GM18498 (cell line): ENCODE measurements around the gene SLC25A39.

Experiments used
- ATAC-seq: cut with Tn5 transposase; IDR thresholded peaks from one replicate; pipeline ENCODE4 v1.9.1; 2021; ENCODE audit warnings: mild to moderate bottlenecking, moderate library complexity; ENCODE audit not compliant: unreplicated experiment

Gene SLC25A39

DNA sequence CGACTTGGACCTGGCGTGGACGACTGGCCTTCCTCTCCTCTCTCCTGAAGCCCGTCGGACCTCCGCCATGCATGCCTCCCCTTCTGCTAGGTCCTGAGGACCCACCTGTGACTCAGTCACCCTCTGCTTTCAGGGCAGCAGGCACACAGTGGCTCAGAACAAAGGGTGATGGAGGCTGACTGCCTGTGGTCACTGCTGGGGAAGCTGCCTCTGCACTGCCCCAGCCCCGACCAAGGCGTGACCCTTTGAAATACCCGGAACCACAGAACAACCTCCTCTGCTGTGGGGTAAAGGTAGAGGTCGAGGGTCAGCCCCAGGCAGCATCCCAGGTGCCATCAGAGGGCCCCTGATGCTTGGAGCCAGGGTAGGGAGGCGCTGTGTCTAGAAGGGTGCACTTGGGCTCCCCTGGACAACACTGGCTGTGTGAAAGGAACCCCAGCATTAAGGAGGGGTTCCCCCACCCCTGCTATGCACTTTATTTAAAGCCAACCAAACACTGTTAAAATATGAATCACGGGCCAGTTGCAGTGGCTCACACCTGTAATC is 44.2 kb downstream of the SLC25A39 start:
- no peak for ATAC-seq

DNA sequence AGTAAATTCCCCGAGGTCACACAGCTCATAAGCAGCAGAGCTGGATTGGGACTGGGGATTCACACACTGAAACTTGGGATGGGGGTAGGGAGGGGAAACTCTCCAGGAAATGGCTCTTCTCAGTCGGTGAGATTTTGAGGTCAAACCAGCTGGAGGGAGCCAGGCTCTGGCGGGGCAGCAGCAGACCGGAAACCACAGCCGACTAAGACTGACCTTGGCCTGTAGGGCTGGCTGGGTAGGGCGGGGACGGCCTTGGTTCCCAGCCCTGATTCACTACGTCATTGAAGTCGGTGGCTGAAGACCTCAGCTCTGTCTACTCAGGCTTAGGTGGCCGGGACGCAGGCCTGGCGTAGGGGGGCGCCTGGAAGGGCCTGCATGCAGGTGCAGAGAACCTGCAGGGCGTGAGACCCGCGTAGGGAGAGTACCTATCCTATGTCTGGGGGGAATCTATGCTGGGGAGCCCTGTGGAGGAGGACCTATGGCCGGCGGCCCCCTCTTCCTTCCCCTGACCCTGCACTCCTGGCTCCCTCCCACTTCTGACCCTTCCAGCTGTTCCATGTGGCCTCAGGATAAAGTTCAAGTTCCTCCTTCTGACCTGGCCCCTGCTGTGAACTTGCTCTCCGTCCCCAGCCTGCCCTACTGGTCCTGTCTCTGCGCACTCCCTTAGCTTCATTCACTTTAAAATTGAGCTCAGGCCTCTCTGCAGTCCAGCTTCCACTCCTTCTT is 44.8 kb downstream of the SLC25A39 start:
- peak; percentile 77 for ATAC-seq

DNA sequence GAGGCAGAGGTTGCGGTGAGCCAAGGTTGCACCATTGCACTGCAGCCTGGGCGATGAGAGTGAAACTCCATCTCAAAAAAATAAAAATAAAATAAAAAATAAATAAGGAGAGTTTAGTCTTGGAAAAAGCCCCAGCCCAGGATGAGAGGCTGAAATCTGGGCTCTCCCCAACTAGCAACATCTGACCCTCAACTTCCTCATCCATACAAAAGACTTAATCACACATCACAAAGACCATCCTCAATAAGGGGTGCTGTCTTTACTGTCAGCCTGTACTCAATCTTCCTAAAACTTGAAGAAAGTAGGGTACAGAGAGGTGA is 45.3 kb downstream of the SLC25A39 start:
- ATAC-seq = no peak

DNA sequence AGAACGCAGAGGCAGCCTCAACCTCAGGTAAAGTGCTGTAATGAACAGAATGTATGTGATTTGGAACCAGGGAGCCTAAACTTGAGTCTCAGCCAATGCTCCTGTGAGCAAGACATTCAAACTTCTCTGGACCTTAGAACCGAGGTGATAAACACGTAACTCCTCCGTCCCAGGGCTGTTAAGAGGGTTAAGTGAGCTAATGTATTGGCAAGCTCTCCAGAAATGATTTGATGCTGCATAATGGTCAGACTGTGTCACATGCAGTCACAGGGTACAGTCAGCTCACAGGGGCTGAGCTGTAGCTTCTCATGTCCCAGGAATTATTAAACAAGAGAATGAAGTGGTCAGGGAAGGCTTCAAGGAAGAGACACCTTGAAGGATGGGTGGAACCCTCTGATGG is 46.6 kb downstream of the SLC25A39 start:
- ATAC-seq = no peak

DNA sequence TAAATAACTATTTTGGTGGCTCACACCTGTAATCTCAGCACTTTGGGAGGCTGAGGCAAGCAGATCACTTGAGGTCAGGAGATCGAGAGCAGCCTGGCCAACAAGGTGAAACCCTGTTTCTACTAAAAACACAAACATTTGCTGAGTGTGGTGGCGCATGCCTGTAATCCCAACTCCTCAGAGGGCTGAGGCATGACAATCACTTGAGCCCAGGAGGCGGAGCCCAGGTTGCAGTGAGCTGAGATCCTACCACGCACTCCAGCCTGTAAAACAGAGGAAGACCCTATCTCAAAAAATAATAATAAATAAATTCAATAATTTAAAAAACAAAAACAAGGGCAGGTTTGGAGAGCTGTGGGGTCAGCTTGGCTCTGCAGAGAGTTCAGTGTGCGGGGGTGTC is 51.0 kb downstream of the SLC25A39 start:
- ATAC-seq = no peak

DNA sequence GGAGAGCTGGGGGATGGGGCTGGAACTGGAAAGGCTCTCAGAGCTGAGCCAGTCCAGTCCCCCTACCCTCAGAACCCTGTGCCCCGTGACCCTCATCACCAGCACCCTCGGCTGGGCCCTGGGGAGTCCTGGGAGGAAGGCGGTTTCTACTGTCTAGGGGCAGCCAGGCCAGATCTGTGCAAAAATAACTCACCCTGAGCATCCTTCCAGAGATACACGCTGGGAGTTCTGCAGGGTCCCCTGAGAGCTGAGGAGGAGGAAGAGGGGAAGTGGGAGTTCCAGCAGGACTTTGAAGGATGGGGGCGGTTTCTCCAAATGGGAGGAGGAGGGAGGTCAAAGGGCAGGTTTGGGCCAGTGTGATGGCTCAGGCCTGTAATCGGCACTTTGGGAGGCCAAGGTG is 51.7 kb downstream of the SLC25A39 start:
- ATAC-seq = no peak

DNA sequence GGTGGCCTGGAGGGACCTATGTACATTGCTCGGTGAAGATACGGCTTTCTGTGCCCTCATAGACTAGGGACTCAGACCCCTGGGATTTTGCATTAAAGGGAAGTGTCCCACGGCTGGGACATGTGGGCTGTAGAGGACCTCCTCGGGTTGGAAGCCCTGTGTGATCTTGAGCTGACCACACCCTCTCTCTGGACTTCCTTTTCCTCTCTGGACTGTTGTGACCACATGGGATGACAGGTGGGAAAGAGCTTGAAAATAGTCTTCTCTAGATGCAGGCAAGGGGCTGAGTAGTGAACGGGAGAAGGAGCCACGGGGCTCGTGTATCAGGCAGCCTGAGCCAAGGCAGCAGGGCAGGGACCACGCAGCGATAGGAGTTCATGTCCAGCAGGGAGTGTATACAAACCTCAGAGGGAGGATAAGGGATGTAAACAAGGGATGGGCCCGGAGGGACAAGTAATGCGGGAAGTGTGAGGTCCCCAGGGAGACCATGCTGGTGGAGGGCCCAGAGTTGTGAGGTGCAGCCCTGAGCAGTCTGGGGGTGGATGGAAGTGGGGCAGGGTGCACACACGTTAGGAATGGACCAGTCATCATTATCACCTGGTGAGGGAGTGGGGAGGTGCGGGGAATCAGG is 52.2 kb downstream of the SLC25A39 start:
- no peak for ATAC-seq
